HepG2 (cell line): Measurements from ENCODE around the gene ATP1A1. TPM values are rescaled to one million over a fixed set of nuclear protein-coding genes. Genes with fewer than 3 reads are reported as not detected.
A peak's percentile ranks its signal among the peaks of the same experiment; 100 is the strongest.

ENCODE experiments used
- ADNP ChIP-seq: sonication (generic); formaldehyde crosslinking; IDR thresholded peaks from 2 replicates; pipeline ENCODE4 v1.4.0; 2020; ENCODE audit warnings: missing genetic modification reagents
- IKZF1 ChIP-seq: fragments of 450-650 bp; IDR thresholded peaks from 2 replicates; pipeline ENCODE4 v1.7.1; 2016
- RERE ChIP-seq: IDR thresholded peaks from 2 replicates; pipeline ENCODE4 v1.6.1; 2016; ENCODE audit warnings: low read depth, missing genetic modification reagents, missing compliant biosample characterization
- RORA ChIP-seq: sonication (generic); formaldehyde crosslinking; IDR thresholded peaks from 2 replicates; pipeline ENCODE4 v1.5.0; 2020; ENCODE audit warnings: mild to moderate bottlenecking, missing genetic modification reagents, moderate library complexity
- SP4 ChIP-seq: sonication (generic); formaldehyde crosslinking; IDR thresholded peaks from 2 replicates; pipeline ENCODE4 v1.8.1; 2023; ENCODE audit warnings: mild to moderate bottlenecking, missing genetic modification reagents
- U2AF1 ChIP-seq: fragments of 200-400 bp; formaldehyde crosslinking; optimal IDR thresholded peaks from 2 replicates; pipeline ENCODE3; 2017; ENCODE audit warnings: mild to moderate bottlenecking, low read depth, low read length
- ZFP90 ChIP-seq: sonication (generic); formaldehyde crosslinking; IDR thresholded peaks from 2 replicates; pipeline ENCODE4 v1.8.0; 2022; ENCODE audit warnings: missing genetic modification reagents, mild to moderate bottlenecking, inconsistent platforms, borderline replicate concordance
- ZNF143 ChIP-seq: sonication (generic); formaldehyde crosslinking; IDR thresholded peaks from 2 replicates; pipeline ENCODE4 v1.4.0; 2020; ENCODE audit warnings: missing genetic modification reagents
- ZNF337 ChIP-seq: sonication (generic); formaldehyde crosslinking; IDR thresholded peaks from 2 replicates; pipeline ENCODE4 v1.5.1; 2020; ENCODE audit warnings: missing genetic modification reagents, low read depth, mild to moderate bottlenecking, borderline replicate concordance
- ZNF543 ChIP-seq: sonication (generic); formaldehyde crosslinking; IDR thresholded peaks from 2 replicates; pipeline ENCODE4 v1.4.0; 2020; ENCODE audit warnings: mild to moderate bottlenecking, missing genetic modification reagents
- ZNF781 ChIP-seq: sonication (generic); formaldehyde crosslinking; IDR thresholded peaks from 2 replicates; pipeline ENCODE4 v1.5.1; 2020; ENCODE audit warnings: borderline replicate concordance, mild to moderate bottlenecking, missing genetic modification reagents; ENCODE audit errors: not compliant biosample characterization
- polyA plus RNA-seq, 8 experiments: library from polyadenylated mRNA; depleted of rRNA in 3 of 8; stranded (reverse) in 7 of 8; unstranded in 1 of 8; fragments of >200 nt; fragmentation: Illumina TruSeq in 4 of 8; extraction: Trizol in 4 of 8; gene quantifications; 2 replicates each; pipeline versions ENCODE4 v1.2.1 to v1.2.3, GENCODE V29; 2011 to 2016; ENCODE audit warnings: low read depth in 4 of 8, missing spikeins in 1 of 8, mixed read lengths in 1 of 8; ENCODE audit not compliant: insufficient read depth in 1 of 8
- total RNA-seq, 5 experiments: library from RNA; depleted of rRNA; stranded (reverse); fragments of >200 nt; fragmentation: Illumina TruSeq; extraction: Trizol; gene quantifications; 2 replicates each; pipeline ENCODE4 v1.2.3, GENCODE V29; 2016; ENCODE audit warnings: low read depth in 1 of 5
- TF ChIP-seq, protein P1 (sequence below): sonication (generic); formaldehyde crosslinking; conservative IDR thresholded peaks from 2 replicates; pipeline ENCODE4 v1.4.0; 2020; ENCODE audit warnings: mild to moderate bottlenecking, missing genetic modification reagents, moderate library complexity
- TF ChIP-seq, protein P2 (sequence below): sonication (generic); formaldehyde crosslinking; IDR thresholded peaks from 2 replicates; pipeline ENCODE4 v1.8.0; 2022; ENCODE audit warnings: mild to moderate bottlenecking, missing genetic modification reagents, borderline replicate concordance

The ATP1A1 gene
- total and polyA plus RNA-seq, 2 of the 13 experiments (the other 11 are each of a cell fraction or from before 2014, with no cell fraction given): 280 to 705 TPM

DNA sequence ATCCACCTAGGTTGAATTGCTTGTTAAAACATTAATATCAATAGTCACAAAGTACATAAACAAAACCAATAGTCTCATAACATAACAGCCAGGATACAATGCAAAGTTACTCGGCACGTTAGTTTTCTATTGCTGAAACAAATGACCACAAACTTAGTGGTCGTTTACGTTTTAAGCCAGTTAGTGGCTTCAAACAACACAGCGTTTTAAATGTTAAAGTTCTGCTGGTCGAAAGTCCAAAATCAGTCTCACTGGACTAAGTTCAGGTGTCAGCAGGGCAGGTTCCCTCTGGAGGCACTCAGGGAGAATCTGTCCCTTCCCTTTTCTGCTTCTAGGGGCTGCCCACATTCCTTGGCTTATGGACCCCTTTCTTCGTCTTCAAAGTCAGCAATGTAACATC lies 35.6 kb upstream of the ATP1A1 start (continued):
- TF ChIP-seq RERE (CRISPR knock-in tag) (no peak), IKZF1 (no peak), U2AF1 (no peak), ZNF337 (CRISPR knock-in tag) (no peak), RORA (CRISPR knock-in tag) (no peak), ZFP90 (CRISPR knock-in tag) (no peak), ZNF781 (CRISPR knock-in tag) (no peak), ADNP (no peak), ZNF143 (CRISPR knock-in tag) (no peak), ZNF543 (CRISPR knock-in tag) (peak; percentile 62; the same call in 1 of the 2 replicates), SP4 (CRISPR knock-in tag) (no peak)
- TF ChIP-seq, protein P1, sequence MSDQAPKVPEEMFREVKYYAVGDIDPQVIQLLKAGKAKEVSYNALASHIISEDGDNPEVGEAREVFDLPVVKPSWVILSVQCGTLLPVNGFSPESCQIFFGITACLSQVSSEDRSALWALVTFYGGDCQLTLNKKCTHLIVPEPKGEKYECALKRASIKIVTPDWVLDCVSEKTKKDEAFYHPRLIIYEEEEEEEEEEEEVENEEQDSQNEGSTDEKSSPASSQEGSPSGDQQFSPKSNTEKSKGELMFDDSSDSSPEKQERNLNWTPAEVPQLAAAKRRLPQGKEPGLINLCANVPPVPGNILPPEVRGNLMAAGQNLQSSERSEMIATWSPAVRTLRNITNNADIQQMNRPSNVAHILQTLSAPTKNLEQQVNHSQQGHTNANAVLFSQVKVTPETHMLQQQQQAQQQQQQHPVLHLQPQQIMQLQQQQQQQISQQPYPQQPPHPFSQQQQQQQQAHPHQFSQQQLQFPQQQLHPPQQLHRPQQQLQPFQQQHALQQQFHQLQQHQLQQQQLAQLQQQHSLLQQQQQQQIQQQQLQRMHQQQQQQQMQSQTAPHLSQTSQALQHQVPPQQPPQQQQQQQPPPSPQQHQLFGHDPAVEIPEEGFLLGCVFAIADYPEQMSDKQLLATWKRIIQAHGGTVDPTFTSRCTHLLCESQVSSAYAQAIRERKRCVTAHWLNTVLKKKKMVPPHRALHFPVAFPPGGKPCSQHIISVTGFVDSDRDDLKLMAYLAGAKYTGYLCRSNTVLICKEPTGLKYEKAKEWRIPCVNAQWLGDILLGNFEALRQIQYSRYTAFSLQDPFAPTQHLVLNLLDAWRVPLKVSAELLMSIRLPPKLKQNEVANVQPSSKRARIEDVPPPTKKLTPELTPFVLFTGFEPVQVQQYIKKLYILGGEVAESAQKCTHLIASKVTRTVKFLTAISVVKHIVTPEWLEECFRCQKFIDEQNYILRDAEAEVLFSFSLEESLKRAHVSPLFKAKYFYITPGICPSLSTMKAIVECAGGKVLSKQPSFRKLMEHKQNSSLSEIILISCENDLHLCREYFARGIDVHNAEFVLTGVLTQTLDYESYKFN (CRISPR knock-in tag): 0 out of 2 replicates have a peak, but pooled peaks have one; percentile 14
- TF ChIP-seq, protein P2, sequence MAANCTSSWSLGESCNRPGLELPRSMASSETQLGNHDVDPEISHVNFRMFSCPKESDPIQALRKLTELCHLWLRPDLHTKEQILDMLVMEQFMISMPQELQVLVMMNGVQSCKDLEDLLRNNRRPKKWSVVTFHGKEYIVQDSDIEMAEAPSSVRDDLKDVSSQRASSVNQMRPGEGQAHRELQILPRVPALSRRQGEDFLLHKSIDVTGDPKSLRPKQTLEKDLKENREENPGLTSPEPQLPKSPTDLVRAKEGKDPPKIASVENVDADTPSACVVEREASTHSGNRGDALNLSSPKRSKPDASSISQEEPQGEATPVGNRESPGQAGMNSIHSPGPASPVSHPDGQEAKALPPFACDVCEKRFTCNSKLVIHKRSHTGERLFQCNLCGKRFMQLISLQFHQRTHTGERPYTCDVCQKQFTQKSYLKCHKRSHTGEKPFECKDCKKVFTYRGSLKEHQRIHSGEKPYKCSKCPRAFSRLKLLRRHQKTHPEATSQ (CRISPR knock-in tag): no peak
